Measurements from ENCODE around the gene GUF1.

Gene GUF1

GRCh38 chr4:44740201-44740600 is 62.0 kb downstream of the GUF1 start:
- no peak for DNase-seq (ENCODE audit: low read depth)
- TF ChIP-seq CTCF (IDR thresholded peaks at IDR 0.05; ENCODE audit: insufficient read depth, low read depth, low read length, missing control alignments) = no peak

More at GRCh38 chr4:44740201-44740600, 62.0 kb downstream of the GUF1 start:
- no peak overlapping the region for H3K4me3 ChIP-seq (ENCODE audit: low read depth, low read length)
